IMR-90 (cell line): Measurements from ENCODE around the gene PNMA8B.

ENCODE experiments used
- BHLHE40 ChIP-seq: fragments of 150-350 bp; IDR thresholded peaks from 2 replicates; pipeline ENCODE4 v1.6.1; 2016; ENCODE audit warnings: mild to moderate bottlenecking, low read depth, low read length
- CEBPB ChIP-seq: IDR thresholded peaks from 2 replicates; pipeline ENCODE4 v1.6.1; 2012; ENCODE audit warnings: low read depth, low read length, improper control_type of control experiment
- CHD1 ChIP-seq: IDR thresholded peaks from 2 replicates; pipeline ENCODE4 v1.6.1; 2012; ENCODE audit warnings: low read depth, low read length, improper control_type of control experiment
- MAZ ChIP-seq: IDR thresholded peaks from 2 replicates; pipeline ENCODE4 v1.6.1; 2012; ENCODE audit warnings: low read depth, mild to moderate bottlenecking, low read length, improper control_type of control experiment, moderate library complexity, borderline replicate concordance
- NFE2L2 ChIP-seq: fragments of 150-350 bp; IDR thresholded peaks from 2 replicates; pipeline ENCODE4 v1.6.1; 2016; ENCODE audit warnings: low read depth, mild to moderate bottlenecking, low read length
- POLR2A ChIP-seq: IDR thresholded peaks from 2 replicates; pipeline ENCODE4 v1.6.1; 2012; ENCODE audit warnings: mild to moderate bottlenecking, low read depth, low read length
- RAD21 ChIP-seq: IDR thresholded peaks from 2 replicates; pipeline ENCODE4 v1.6.1; 2012; ENCODE audit warnings: low read length, improper control_type of control experiment
- RCOR1 ChIP-seq: IDR thresholded peaks from 2 replicates; pipeline ENCODE4 v1.6.1; 2012; ENCODE audit warnings: mild to moderate bottlenecking, low read length, improper control_type of control experiment; ENCODE audit not compliant: insufficient replicate concordance
- SMC3 ChIP-seq: fragments of 150-350 bp; IDR thresholded peaks from 2 replicates; pipeline ENCODE4 v1.6.1; 2016; ENCODE audit warnings: low read depth, mild to moderate bottlenecking, antibody characterized with exemption, low read length, moderate library complexity
- TF ChIP-seq, protein P1 (sequence below): fragments of 150-350 bp; IDR thresholded peaks from 2 replicates; pipeline ENCODE4 v1.6.1; 2017; ENCODE audit warnings: mild to moderate bottlenecking, antibody characterized with exemption, low read length, low read depth
- TF ChIP-seq, protein P2 (sequence below): conservative IDR thresholded peaks from 2 replicates; pipeline ENCODE4 v1.5.1; 2012; ENCODE audit warnings: mild to moderate bottlenecking, low read depth, low read length, improper control_type of control experiment

DNA sequence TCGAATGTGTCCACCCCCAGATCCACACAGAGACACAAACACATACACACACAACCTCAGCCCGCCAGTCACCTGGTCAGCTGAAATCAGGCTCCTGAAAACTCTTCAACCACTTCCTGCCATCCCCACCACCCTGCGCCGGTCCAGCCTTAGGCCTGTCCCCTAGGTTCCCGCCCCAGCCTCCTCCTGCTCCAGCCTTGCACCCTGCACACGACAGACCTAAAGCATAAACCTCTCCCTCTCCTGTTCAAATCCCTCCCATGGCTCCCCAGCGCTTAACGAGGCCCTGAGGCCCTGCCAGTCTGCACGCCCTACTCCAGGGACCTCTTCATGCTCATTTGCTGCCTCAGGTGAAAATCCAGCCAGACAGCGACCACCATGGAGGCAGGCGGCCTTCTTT is 7.1 kb downstream of the PNMA8B start:
- no peak for TF ChIP-seq BHLHE40
- TF ChIP-seq, protein P1, sequence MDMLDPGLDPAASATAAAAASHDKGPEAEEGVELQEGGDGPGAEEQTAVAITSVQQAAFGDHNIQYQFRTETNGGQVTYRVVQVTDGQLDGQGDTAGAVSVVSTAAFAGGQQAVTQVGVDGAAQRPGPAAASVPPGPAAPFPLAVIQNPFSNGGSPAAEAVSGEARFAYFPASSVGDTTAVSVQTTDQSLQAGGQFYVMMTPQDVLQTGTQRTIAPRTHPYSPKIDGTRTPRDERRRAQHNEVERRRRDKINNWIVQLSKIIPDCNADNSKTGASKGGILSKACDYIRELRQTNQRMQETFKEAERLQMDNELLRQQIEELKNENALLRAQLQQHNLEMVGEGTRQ, result no peak
- TF ChIP-seq POLR2A, result no peak
- TF ChIP-seq, protein P2, sequence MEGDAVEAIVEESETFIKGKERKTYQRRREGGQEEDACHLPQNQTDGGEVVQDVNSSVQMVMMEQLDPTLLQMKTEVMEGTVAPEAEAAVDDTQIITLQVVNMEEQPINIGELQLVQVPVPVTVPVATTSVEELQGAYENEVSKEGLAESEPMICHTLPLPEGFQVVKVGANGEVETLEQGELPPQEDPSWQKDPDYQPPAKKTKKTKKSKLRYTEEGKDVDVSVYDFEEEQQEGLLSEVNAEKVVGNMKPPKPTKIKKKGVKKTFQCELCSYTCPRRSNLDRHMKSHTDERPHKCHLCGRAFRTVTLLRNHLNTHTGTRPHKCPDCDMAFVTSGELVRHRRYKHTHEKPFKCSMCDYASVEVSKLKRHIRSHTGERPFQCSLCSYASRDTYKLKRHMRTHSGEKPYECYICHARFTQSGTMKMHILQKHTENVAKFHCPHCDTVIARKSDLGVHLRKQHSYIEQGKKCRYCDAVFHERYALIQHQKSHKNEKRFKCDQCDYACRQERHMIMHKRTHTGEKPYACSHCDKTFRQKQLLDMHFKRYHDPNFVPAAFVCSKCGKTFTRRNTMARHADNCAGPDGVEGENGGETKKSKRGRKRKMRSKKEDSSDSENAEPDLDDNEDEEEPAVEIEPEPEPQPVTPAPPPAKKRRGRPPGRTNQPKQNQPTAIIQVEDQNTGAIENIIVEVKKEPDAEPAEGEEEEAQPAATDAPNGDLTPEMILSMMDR, result no peak
- no peak for TF ChIP-seq RCOR1
- TF ChIP-seq RAD21, result no peak
- TF ChIP-seq NFE2L2, result no peak
- TF ChIP-seq SMC3, result no peak
- TF ChIP-seq MAZ, result no peak
- no peak for TF ChIP-seq CEBPB
- no peak for TF ChIP-seq CHD1
